Measurements from ENCODE around the gene PIAS4. TPM values are rescaled to one million over a fixed set of nuclear protein-coding genes. Genes with fewer than 3 reads are reported as not detected.

The PIAS4 gene
- total RNA-seq, 1 donor from 2014 or later, result 95.8 TPM

DNA sequence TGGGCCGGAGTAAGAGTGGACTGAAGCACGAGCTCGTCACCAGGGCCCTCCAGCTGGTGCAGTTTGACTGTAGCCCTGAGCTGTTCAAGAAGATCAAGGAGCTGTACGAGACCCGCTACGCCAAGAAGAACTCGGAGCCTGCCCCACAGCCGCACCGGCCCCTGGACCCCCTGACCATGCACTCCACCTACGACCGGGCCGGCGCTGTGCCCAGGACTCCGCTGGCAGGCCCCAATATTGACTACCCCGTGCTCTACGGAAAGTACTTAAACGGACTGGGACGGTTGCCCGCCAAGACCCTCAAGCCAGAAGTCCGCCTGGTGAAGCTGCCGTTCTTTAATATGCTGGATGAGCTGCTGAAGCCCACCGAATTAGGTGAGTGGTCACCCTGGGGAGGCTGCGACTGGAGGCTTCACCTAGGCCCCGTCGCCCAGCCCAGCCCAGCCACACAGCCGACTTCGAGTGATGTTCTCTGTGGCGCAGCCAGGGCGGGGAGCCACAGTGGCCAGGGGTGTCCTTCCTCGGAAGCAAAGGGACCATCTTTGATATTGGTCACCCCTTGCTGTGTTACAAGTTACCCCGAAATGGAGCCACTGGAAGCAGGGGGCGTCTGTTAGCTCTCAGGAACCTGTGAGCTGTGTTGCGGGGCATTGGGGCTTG lies 5.6 kb downstream of the PIAS4 start:
- H3K4me1 Mint-ChIP-seq (ENCODE audit: low read depth, unreplicated experiment), result peaks cover 25% of the 10 kb centered on the region
- peaks cover 7% of the 10 kb centered on the region for H3K9me3 Mint-ChIP-seq (ENCODE audit: unreplicated experiment)
- no peaks in the 10 kb centered on the region for H3K36me3 Mint-ChIP-seq (ENCODE audit: unreplicated experiment)
- H3K27me3 Mint-ChIP-seq (ENCODE audit: unreplicated experiment), result peaks cover 15% of the 10 kb centered on the region
- TF ChIP-seq CTCF (IDR thresholded peaks at IDR 0.05; ENCODE audit: partially characterized antibody, unreplicated experiment), result no peak
- DNase-seq, result no peak
- H3K27ac Mint-ChIP-seq (ENCODE audit: unreplicated experiment), result no peak overlapping the region
- no peak overlapping the region for H3K4me3 Mint-ChIP-seq (ENCODE audit: unreplicated experiment)

DNA sequence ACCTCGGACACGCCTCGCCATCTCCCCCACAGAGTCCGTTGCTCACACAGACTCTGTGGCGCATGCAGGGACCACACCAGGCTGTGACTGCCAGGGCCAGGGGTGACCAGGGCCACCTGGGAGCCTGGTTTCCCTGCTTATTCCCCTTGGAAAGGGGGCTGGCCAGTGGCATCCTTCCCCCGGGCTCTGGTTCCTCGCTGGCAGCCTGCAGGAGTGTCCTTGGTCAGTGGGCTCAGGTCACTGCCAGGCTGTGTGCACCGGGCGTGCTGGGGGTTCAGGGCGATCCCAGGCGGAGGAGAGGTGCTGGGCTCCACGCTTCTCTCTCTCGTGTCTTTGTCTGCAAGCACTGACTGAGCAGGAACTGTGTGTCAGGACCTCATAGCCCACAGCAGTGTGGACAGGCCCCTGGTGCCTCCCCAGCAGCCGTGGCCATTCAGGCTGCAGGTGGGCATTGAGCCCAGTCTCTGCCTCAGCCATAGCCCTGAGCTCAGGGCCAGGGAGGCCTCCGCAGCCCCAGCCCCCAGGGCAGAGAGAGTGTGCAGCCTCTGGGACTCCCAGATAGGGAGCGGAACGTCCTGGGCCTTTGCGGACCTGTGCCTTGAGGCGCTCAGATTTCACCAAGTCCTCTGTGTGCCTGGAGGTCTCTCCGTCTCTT lies 6.5 kb downstream of the PIAS4 start:
- H3K4me1 Mint-ChIP-seq (ENCODE audit: low read depth, unreplicated experiment), result peaks cover 18% of the 10 kb centered on the region
- TF ChIP-seq CTCF (IDR thresholded peaks at IDR 0.05; ENCODE audit: partially characterized antibody, unreplicated experiment), result no peak
- DNase-seq, result no peak
- H3K27ac Mint-ChIP-seq (ENCODE audit: unreplicated experiment), result no peak overlapping the region
- H3K27me3 Mint-ChIP-seq (ENCODE audit: unreplicated experiment), result peaks cover 9% of the 10 kb centered on the region
- H3K9me3 Mint-ChIP-seq (ENCODE audit: unreplicated experiment), result peaks cover 7% of the 10 kb centered on the region
- H3K4me3 Mint-ChIP-seq (ENCODE audit: unreplicated experiment), result no peak overlapping the region
- no peaks in the 10 kb centered on the region for H3K36me3 Mint-ChIP-seq (ENCODE audit: unreplicated experiment)

- Mint-ChIP-seq H3K4me1 (ENCODE audit: low read depth, unreplicated experiment) (peaks cover 12% of the 10 kb centered on the region), H3K4me3 (ENCODE audit: unreplicated experiment) (no peak overlapping the region), H3K27me3 (ENCODE audit: unreplicated experiment) (peaks cover 6% of the 10 kb centered on the region), H3K36me3 (ENCODE audit: unreplicated experiment) (no peaks in the 10 kb centered on the region), H3K9me3 (ENCODE audit: unreplicated experiment) (peaks cover 4% of the 10 kb centered on the region), H3K27ac (ENCODE audit: unreplicated experiment) (peak overlapping the region; percentile 68)
- TF ChIP-seq CTCF (IDR thresholded peaks at IDR 0.05; ENCODE audit: partially characterized antibody, unreplicated experiment), result no peak
- DNase-seq, result no peak
Measured at GRCh38 chr19:4014541-4015491, 7.3 kb downstream of the PIAS4 start.

DNA sequence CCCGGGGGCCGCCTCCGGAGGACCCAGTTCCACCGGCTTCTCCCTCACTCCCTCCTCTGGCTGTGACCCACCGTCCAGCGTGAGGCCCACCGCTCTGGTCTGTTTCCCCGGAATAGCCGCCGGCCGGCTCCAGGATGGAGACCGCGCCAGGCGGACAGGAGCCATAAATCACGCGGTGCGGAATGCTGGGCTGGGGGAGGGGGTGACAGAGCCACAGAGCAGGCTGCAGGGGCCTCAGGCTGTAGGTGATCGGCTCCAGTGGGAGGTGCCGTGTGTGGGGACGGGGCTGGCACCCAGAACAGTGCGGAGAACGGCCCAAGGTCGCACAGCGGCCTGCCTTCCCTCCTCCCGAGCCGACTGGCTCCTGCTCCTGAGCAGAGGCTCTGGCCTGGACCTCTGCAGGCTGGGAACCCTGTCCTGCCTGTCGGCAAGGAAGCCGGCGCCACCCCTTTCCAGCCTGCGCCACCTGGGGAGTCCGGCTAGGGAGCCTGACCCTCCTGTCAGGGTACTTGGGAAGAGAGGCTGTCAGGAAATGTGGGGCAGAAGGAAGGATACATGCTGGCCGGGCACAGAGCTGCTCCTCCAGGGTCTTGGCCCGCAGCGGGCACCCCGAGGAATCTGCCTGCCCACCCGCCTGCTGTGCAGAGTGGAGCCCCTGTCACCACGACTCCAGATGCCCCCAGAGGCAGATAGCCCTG lies 8.3 kb downstream of the PIAS4 start:
- peak overlapping the region; percentile 68 for H3K27ac Mint-ChIP-seq (ENCODE audit: unreplicated experiment)
- DNase-seq, result no peak
- H3K4me3 Mint-ChIP-seq (ENCODE audit: unreplicated experiment), result no peak overlapping the region
- peaks cover 2% of the 10 kb centered on the region for H3K9me3 Mint-ChIP-seq (ENCODE audit: unreplicated experiment)
- no peaks in the 10 kb centered on the region for H3K36me3 Mint-ChIP-seq (ENCODE audit: unreplicated experiment)
- no peak for TF ChIP-seq CTCF (IDR thresholded peaks at IDR 0.05; ENCODE audit: partially characterized antibody, unreplicated experiment)
- H3K27me3 Mint-ChIP-seq (ENCODE audit: unreplicated experiment), result peaks cover 3% of the 10 kb centered on the region
- H3K4me1 Mint-ChIP-seq (ENCODE audit: low read depth, unreplicated experiment), result peaks cover 15% of the 10 kb centered on the region
